NB4 (cell line): ENCODE results near the gene NCAPG2.

Source experiments
- DNase-seq: peaks from one replicate; pipeline ENCODE4 v3.0.0; 2010; ENCODE audit warnings: low read depth
- H3K4me3 ChIP-seq: one replicate; pipeline ENCODE4 v1.5.1; 2011; ENCODE audit warnings: mild to moderate bottlenecking, low read depth, low read length, moderate library complexity
- CTCF ChIP-seq: IDR thresholded peaks from one replicate; pipeline ENCODE4 v1.5.1; 2012; ENCODE audit warnings: low read depth, low read length
- MAX ChIP-seq: IDR thresholded peaks from 2 replicates; pipeline ENCODE4 v1.6.1; 2011; ENCODE audit warnings: low read depth, low read length
- MYC ChIP-seq: IDR thresholded peaks from 2 replicates; pipeline ENCODE4 v1.6.1; 2011; ENCODE audit warnings: low read depth, low read length
- POLR2A ChIP-seq: IDR thresholded peaks from 2 replicates; pipeline ENCODE4 v1.6.1; 2011; ENCODE audit warnings: mild to moderate bottlenecking; ENCODE audit not compliant: insufficient read length; ENCODE audit errors: extremely low read depth

NCAPG2 gene

GRCh38 chr7:158602905-158603772, 101.5 kb downstream of the NCAPG2 start:
- DNase-seq, result no peak
- TF ChIP-seq CTCF (no peak), POLR2A (no peak), MYC (no peak), MAX (no peak)

GRCh38 chr7:158602041-158602440, 102.6 kb downstream of the NCAPG2 start:
- no peak for DNase-seq
- TF ChIP-seq POLR2A (no peak), CTCF (no peak), MAX (no peak), MYC (no peak)
- no peak overlapping the region for H3K4me3 ChIP-seq

More at GRCh38 chr7:158602905-158603772, 101.5 kb downstream of the NCAPG2 start:
- no peak overlapping the region for H3K4me3 ChIP-seq

GRCh38 chr7:158601090-158601489, 103.5 kb downstream of the NCAPG2 start:
- no peak for DNase-seq
- H3K4me3 ChIP-seq, result no peak overlapping the region
- TF ChIP-seq POLR2A (no peak), CTCF (no peak), MYC (no peak), MAX (no peak)

- TF ChIP-seq MYC (no peak), MAX (no peak)
- no peak for DNase-seq
These were observed 107.9 kb downstream of the NCAPG2 start for GRCh38 chr7:158596745-158597144.

GRCh38 chr7:158596309-158596708, 108.3 kb downstream of the NCAPG2 start:
- TF ChIP-seq POLR2A (no peak), MYC (no peak), MAX (no peak), CTCF (no peak)
- no peak overlapping the region for H3K4me3 ChIP-seq
- DNase-seq, result no peak

More at GRCh38 chr7:158596745-158597144, 107.9 kb downstream of the NCAPG2 start:
- H3K4me3 ChIP-seq, result no peak overlapping the region

GRCh38 chr7:158595068-158595467, 109.5 kb downstream of the NCAPG2 start:
- DNase-seq, result peak; percentile 69
- H3K4me3 ChIP-seq, result no peak overlapping the region
- TF ChIP-seq CTCF (no peak), MAX (no peak), POLR2A (no peak), MYC (no peak)
